CD4-positive, alpha-beta T cell treated with Interleukin-6 for 4 hours (primary cell): ENCODE measurements around the gene DPRX.
"Not testable (repeated sequence)": the region's sequence is repeated elsewhere in the genome, so short reads cannot be mapped to it uniquely, and the experiment has no call there.

Experiments used
- DNase-seq: peaks from one replicate; pipeline ENCODE4 v3.0.0-alpha.2; 2020; ENCODE audit warnings: mixed read lengths

Gene DPRX

DNA sequence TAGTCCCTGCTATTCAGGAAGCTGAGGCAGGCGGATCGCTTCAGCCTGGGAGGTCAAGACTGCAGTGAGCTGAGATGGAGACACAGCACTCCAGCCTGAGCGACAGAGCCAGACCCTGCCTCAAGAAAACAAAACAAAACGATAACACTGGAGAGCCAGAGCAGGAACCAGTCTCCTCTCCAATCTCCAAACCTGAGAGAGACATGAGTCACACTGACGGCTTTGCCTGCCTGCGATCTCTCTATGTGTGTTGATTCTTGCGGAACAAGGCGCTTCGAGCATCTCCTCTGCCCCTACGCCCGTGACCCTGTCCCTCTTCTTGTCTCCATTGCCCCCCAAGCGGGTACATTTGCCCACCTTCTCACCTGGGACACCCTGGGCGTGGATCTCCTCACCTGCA lies 15.6 kb downstream of the DPRX start:
- DNase-seq: no peak

- DNase-seq: no peak
These were observed 16.0 kb downstream of the DPRX start for GRCh38 chr19:53647792-53648191.

DNA sequence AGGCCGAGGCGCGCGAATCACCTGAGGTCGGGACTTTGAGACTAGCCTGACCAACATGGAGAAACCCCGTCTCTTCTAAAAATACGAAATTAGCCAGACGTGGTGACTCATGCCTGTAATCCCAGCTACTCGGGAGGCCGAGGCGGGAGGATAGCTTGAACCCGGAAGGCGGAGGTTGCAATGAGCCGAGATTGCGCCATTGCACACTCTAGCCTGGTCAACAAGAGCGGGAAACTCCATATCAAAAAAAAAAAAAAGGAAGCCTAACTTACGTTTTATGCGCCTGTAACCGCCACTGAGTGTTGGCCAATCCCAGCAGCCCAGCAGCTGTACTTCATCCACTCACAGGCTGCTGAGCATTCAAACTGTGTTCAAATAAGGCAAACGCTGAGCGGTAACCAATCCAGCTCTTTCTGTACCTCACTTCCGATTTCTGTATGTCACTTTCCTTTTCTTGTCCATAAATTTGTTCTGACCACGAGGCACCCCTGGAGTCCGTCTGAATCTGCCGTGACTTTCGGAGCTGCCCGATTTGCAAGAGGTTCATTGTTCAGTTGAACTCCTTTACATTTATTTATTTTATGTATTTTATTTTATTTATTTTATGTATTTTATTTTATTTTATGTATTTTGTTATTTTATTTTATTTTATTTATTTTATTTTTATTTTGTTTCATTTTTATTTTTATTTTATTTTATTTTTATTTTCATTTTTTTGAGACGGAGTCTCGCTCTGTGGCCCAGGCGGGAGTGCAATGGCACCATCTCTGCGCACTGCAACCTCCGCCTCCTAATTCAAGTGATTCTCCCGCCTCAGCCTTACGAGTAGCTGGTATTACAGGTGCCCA lies 18.2 kb downstream of the DPRX start:
- no peak for DNase-seq

DNA sequence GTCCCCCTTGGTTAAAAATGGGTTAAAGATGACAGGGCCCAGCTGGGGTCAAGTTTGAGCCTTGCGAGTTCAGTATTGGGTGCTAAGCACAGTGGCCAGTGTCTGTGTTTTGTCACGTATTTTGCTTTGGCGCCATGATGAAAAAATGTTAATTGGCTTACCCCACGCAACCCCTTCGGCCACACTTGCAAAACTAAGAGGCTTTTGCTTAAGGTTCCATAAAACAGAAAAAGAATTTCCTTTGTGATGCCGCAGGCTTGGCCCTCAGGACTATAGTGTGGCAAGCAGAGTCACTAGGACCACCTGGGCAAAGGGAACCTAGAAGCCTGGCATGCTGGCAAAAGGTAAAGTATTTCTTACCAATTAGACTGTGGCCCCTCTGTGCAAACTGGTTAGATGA lies 20.7 kb downstream of the DPRX start:
- no peak for DNase-seq

- no peak for DNase-seq
These were observed 23.4 kb downstream of the DPRX start for GRCh38 chr19:53655042-53655665.

DNA sequence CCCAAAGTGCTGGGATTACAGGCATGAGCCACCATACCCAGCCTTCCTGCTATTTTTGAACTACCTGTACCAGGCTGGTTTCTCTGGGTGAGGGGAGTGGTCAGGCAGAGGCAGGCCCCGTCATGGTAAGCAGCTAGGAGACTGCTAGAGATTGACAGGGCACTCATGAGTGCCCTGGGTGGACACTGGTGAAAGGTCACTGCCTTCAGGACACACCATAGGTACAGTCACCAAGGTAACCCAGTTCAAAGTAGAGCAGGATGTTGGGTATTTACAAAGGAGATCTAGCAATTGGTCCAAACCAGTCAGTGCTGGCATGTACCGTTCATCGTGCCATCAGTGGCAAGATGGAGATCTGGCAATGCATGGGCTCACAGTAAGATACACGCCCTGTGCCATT lies 25.5 kb downstream of the DPRX start:
- no peak for DNase-seq

DNA sequence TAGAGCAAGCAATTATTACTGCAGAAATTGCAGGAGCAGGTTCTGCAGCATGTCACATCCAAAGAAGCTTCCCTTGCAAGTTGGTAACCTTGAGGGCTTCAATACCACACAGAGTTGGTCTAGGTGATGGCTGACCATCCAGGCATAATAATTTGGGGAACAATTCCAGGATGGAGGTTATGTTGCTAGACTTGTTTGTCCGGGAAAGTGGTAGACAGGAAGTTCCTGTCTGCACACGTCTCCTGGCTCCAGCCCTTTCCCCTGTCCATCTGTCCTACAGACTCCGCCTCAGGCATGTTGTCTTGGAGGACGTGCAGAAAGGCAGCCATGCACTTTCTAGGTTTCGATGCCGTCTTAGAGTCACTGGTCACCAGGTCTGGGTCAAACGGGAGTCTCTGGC lies 26.0 kb downstream of the DPRX start:
- DNase-seq: no peak

- DNase-seq: no peak
These were observed 27.5 kb downstream of the DPRX start for GRCh38 chr19:53659292-53659691.

DNA sequence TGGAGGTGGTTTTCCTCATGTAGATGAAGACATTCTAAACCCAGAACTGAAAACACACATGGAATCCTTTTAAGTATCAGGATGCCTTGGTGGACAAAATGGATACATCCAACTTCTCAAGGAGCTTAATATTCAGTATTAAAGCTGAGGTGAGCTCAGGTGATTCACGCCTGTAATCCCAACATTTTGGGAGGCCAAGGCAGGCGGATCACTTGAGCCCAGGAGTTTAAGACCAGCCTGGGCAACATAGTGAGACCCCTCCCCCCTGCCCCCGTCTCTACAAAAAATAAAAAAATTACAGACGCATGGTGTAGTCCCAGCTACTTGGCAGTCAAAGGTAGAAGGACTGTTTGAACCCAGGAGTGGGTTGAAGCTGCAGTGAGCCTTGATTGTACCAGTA lies 28.8 kb downstream of the DPRX start:
- DNase-seq: no peak

DNA sequence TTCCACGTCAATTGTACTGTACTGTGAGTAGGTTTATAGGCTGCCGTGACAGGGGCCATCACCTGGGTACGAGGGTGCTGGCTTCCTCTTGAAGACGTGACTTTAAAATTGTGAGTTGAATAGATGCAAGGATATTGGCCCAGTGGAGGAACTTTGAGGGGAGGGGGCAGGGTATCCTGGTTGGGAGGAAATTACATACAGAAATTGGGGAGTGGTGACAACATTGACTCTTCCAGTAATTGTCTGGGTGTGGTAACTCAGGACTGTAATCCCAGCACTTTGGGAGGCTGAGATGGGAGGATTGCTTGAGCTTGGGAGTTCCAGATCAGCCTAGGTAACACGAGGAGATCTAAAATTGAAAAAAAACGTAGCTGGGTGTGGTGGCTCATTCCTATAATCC lies 30.4 kb downstream of the DPRX start:
- DNase-seq: no peak

DNA sequence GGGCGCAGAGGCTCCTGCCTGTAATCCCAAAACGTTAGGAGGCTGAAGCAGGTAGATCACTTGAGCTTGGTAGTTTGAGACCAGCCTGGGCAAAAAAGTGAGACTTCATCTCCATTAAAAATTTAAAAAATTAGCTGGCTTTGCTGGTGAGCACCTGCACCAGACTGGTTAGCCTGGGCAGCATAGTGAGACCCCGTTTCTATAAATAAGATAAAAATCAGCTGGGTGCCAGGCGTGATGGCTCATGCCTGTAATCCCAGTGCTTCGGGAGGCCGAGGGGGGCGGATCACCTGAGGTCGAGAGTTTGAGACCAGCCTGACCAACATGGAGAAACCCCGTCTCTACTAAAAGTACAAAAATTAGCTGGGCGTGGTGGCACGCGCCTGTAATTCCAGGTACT lies 32.4 kb downstream of the DPRX start:
- no peak for DNase-seq

DNA sequence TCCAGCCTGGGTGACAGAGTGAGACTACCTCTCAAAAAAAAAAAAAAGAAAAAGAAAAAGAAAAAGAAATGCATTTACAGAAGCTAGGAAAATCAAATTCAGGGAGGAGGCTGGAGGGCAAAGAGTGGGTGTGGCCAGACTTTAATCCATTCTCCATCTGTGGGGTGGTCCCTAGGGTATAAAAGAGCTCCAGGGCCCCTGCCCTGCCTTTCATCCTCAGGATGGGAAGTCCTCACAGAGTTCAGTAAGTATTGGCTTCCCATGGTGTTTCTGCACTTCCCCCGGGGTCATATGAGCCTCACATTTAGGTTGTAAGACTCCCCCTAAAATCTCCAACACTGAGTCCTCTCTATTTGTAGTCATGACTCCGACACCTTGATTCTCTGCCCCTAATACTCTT lies 33.0 kb downstream of the DPRX start:
- DNase-seq: no peak

- DNase-seq: not testable (repeated sequence)
These were observed 34.5 kb downstream of the DPRX start for GRCh38 chr19:53666331-53666730.

GRCh38 chr19:53668804-53669203 lies 37.0 kb downstream of the DPRX start:
- DNase-seq: not testable (repeated sequence)

- no peak for DNase-seq
These were observed 38.5 kb downstream of the DPRX start for GRCh38 chr19:53670345-53670744.

- DNase-seq: no peak
These were observed 39.9 kb downstream of the DPRX start for GRCh38 chr19:53671663-53672062.
